UCSD-AML1 (cell line): Measurements from ENCODE around the gene KCNMA1.

Experiments
- DNase-seq: peaks from one replicate; lab custom pipeline; 2025; ENCODE audit not compliant: unreplicated experiment; lab: John Stamatoyannopoulos, UW

The KCNMA1 gene

GRCh38 chr10:76977901-76978300 is 659.7 kb downstream of the KCNMA1 start:
- DNase-seq: no peak

DNA sequence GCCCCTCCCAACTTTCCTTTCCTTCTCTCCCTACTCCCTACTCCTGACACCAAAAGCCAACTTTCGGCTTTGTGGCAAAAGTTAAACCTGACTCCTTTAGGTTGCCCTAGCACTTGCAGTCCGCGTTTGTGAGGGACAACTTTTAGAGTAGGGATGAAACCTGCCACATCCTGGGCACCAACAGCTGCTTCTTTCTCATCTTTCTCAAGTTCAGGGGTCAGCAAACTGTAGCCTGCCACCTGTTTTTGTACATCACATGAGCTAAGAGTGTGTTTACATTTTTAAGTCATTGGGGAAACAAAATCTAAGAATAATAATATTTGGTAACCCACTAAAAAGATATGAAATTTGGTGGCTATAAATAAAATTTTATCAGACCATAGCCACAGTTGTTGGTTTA is 660.6 kb downstream of the KCNMA1 start:
- no peak for DNase-seq

DNA sequence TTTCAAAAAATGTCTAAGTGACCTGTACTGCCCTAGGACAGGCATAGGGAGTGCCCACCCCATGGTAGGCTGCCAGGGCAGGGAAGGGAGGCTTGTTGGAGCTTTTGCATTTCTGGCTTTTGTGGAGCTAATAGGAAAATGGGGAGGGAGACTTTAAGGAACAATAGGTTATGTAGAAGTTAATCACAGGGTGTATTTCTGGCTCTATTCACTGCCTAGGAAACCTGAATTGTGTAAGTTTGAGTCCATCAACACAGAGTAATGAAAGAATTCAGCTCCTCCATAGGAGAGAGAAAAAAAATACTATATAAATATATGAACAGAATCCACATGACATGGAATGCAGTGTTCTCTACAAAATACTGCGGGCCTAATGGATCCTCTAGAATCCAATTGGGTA is 661.5 kb downstream of the KCNMA1 start:
- no peak for DNase-seq

DNA sequence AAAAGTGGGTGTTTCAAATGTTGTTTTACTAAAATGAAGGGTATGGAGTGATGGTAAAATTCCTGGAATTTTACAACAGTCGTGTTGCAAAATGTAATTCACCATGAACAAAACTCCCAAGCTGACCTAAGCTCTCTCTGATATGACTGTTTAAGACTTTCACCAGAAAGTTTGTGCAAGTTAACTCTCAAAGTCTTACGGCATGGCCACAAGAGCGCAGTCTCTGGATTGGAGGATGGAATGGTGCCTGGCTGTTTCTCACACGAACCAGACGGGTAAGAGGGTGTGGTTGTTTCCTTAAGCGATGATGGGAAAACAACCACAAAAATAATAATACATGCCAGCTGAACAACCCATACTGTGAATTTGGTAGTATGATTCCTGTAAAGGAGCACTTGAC is 662.5 kb downstream of the KCNMA1 start:
- no peak for DNase-seq

GRCh38 chr10:76974017-76974691 is 663.5 kb downstream of the KCNMA1 start:
- DNase-seq: no peak

DNA sequence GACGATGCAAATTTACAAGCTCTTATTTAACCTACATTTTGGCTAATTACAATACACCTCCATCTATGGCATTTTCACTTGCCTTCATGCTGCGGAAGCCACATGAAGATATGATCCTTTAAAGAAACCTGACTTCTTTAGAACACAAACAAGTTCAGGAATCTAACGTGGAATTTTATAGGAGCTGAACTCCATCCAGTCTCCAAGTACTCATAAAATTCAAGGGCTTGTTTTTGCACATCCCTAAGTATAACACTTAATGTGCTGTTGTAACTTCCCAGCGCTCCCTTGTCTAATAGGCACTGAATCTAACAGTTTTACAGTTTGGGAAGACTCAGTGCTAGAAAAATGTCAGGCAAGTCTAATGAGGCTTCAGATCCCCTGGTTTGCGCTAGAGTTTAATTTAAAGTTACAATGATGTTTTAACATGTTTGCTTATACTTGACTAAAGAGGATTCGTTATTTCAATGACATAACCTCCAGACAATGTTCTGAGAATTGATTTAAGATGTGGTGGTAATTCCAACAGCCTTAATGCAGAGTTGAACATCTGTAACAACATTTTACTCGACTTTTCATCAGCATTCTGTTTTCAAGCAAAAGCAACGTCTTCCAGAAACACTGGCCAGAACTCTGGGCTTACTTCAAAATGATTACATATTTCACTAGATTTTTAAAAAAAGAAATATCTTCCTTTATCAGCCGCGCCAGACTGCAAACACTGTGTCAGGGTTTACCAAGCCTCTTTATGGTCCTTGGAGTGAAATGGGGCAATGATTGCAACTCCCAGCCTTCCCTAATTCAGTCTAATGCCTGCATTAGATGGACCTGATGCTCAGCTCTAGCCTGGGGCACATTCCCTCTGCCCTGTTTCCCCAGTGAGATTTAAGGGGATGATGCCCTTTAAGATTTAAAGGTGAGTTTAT is 664.3 kb downstream of the KCNMA1 start:
- DNase-seq: no peak

DNA sequence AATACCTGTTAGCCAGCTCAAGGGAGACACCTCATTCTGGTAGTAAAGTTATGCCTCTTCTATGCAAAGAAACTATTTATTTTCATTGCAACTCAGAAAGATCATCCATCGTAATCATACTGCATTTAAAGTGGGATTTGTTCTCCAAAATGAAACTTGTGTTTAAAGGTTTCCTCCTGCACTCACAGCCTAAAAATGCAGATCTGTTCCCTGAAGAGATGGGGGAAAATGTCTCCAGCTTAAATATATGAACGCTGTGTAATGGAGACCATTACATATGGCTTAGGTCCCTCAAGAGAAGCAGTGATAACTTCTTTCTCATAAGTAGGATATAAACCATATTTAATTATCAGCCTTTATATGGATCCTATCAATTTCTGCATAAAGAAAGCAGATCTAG is 665.1 kb downstream of the KCNMA1 start:
- no peak for DNase-seq

GRCh38 chr10:76971547-76972170 is 665.9 kb downstream of the KCNMA1 start:
- DNase-seq: no peak

DNA sequence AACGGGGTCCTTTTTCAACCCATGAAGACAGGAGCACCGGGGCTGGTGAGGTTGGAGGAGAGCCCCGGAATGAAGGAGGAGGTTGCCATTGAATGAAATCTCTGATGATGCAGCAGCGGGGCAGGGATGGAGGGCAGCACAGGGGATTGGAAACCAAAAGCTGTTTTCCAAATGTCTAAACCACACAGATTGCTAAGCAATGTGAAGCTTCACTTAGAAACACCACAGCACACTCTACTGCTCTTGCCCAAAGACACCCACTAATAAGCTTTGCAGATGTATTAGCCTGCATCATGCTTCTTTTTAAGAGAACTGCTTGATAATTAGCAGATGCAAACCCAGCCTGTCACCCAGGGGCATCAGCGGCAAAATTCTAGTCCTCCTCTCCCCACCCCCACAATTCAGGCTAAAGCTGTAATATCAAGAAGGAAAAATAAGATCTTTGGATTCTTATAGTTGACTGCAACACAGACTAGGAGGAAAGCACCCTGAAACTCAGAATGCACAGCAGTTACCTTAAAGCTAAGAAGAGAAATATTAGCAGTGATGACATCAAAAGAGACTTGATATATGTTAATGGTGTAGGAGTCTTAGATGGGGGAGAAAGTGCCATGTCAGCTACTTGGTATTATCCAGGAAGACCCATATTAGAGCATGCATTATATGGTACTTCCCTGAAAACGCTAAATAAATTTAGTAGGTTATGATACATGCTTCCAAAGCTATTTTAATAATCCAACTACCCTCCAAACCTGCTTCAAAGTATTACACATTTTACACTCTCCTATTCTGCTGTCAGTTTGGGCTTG is 666.7 kb downstream of the KCNMA1 start:
- no peak for DNase-seq

DNA sequence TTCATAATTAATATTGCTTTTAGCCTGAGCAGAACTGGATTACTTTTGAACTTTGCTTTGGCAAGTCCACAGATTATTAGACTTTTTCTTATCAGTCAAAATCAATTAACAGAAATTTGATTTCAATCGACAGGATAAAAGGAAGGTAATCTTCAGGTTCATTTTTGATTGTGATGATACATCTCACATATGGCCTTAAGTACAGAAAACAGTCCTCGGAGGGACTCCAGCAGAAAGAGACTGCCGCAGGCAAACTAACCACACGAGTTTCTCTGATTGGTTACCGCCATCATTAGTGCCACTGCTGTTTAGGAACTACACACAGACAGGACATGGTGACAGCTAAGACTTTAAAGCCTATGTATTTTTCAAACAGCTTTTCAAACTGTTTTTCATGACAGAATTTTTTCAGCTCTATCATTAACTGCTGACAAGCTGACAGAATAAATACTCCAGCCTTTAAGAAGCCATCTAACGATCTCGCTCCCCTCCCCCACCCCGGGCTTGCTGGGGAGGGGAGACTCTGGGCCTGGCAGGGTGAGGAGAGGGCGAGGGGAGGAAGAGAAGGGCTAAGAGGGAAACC is 668.2 kb downstream of the KCNMA1 start:
- no peak for DNase-seq

GRCh38 chr10:76968483-76968882 is 669.1 kb downstream of the KCNMA1 start:
- DNase-seq: no peak

- no peak for DNase-seq
Measured at GRCh38 chr10:76962851-76963250, 674.8 kb downstream of the KCNMA1 start.

DNA sequence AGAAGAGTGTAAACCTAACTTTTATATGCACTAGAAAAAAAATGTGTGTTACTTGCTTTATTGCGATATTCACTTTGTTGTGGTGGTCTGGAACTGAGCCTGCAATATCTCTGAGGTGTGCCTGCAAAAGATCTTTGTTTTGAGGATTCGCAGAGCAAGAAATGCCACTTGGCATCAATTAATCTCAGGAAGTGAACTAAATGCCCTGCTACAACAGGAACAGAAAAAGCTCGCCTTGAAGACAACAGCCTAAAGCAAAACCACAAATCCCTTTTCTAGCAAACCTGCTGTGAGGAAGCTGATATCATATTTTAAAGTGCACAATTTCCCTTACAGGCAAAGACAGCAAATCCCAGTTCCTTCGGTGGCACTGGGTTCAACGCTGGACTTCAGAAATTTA is 675.8 kb downstream of the KCNMA1 start:
- no peak for DNase-seq

GRCh38 chr10:76959111-76959510 is 678.5 kb downstream of the KCNMA1 start:
- DNase-seq: no peak

DNA sequence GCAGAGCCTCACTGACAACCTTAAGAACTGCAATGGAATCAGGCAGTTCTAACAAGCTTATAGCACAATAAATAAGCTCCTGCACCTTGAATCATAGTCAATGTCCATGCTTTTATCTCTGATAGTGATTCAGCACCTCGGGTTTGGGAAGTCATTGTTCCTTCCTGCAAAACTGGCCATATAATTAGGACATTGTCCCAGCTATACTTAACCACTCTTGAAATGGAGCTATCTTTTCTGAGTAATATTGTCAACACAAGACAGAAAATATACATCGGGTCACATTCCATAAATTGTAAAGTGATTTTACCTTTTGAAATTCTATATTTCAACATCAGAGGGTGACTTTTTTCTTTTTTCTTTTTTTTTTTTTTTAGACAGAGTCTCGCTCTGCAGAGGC is 682.8 kb downstream of the KCNMA1 start:
- DNase-seq: no peak

DNA sequence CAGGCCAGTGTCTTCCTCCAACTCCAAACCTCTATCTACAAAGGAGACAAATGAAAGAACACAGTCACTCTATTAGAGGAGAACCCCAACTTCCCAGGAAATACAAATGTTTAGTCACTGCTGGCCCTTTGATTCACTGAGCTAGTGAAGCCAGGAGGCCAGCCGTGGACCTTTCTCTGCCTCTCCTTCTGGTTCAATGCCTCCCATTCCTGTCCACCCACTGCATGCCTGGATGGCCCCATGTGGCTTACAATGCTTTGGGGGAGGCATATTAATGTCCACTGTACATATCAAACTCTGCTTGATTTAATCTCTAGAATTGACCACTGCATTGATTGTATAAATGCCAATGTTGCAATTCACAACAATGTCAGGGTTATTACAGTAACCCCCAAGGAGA is 687.3 kb downstream of the KCNMA1 start:
- no peak for DNase-seq

- DNase-seq: no peak
Measured at GRCh38 chr10:76946270-76946669, 691.3 kb downstream of the KCNMA1 start.

GRCh38 chr10:76945166-76945565 is 692.4 kb downstream of the KCNMA1 start:
- DNase-seq: no peak

- DNase-seq: no peak
Measured at GRCh38 chr10:76944640-76945039, 693.0 kb downstream of the KCNMA1 start.

DNA sequence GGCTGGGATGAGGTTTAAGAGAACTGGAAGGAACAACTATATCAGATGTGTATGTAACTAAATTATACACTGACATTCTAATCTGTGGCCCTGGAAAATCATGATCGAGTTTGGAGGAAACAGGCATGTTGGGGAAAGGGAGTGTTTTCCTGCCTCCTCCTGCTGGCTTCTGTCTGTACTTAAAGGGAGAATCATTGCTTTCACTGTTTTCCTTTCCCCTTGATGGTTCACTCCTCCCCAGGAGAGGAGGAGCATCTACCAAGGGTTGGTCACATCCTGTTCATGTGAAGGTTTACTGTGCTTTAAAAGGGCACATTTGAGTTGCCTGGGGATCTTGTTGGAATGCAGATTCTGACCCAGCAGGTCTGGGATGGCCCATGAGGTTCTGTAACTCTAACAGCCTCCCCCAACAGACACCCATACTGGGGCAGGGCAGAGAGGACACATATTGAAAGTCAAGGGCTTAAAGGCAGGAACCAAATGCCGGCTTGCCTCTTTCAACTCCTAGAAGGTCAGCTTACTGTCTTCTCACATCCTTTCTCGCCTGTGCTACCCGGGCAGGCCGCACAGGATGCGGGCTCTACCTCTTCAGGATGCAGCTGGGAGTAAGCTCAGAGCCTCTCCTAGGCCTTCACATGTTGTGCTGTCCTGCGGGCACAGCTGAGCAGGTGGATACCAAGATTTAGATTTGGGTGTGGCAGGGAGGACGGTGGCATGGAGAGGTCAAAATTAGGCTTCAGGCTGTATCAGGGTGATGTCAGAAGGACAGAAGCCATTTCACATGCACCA is 694.8 kb downstream of the KCNMA1 start:
- DNase-seq: peak; percentile 31
